H1 (cell line): ENCODE data around the gene STIM1. TPM values are rescaled to one million over a fixed set of nuclear protein-coding genes. Genes with fewer than 3 reads are reported as not detected.

Experiments
- CTCF ChIA-PET: fragments of 300-600 bp; sonication (Branson Sonifier 250); formaldehyde crosslinking; loops from one replicate; lab custom pipeline; 2021; ENCODE audit not compliant: partially characterized antibody; lab: Charles Lee
- POLR2A ChIA-PET: fragments of 300-600 bp; sonication (Branson Sonifier 250); formaldehyde crosslinking; loops from one replicate; lab custom pipeline; 2021; ENCODE audit warnings: inconsistent platforms; ENCODE audit not compliant: partially characterized antibody; lab: Charles Lee
- DNase-seq, 2 experiments: peaks; one replicate each; pipeline versions ENCODE4 v3.0.0 to v3.0.0-alpha.2; 2010 to 2022; ENCODE audit warnings: low spot score in 2 of 2, low read depth in 1 of 2, mixed read lengths in 1 of 2
- FAIRE-seq: peaks from 2 replicates; lab custom pipeline; 2011; peaks lifted over from hg19 to GRCh38; lab: Jason Lieb, UNC
- H2AFZ ChIP-seq: 2 replicates; pipeline ENCODE4 v1.8.1; 2012; ENCODE audit warnings: low read length, inconsistent platforms
- H2AK5ac ChIP-seq: 2 replicates; pipeline ENCODE4 v1.6.1; 2013; ENCODE audit warnings: low read depth, low read length
- H2BK120ac ChIP-seq: replicated peaks from 2 replicates; pipeline ENCODE3; 2013; ENCODE audit warnings: low read depth, low read length, inconsistent platforms
- H2BK12ac ChIP-seq: 2 replicates; pipeline ENCODE4 v1.6.1; 2013; ENCODE audit warnings: low read depth, low read length
- H2BK15ac ChIP-seq: 2 replicates; pipeline ENCODE4 v1.6.1; 2013; ENCODE audit warnings: low read length
- H2BK20ac ChIP-seq: 2 replicates; pipeline ENCODE4 v1.6.1; 2013; ENCODE audit warnings: low read length
- H2BK5ac ChIP-seq: 2 replicates; pipeline ENCODE4 v1.6.1; 2013; ENCODE audit warnings: low read depth, low read length
- H3K14ac ChIP-seq: 2 replicates; pipeline ENCODE4 v1.6.1; 2013; ENCODE audit warnings: inconsistent platforms; ENCODE audit not compliant: insufficient read length
- H3K18ac ChIP-seq: 2 replicates; pipeline ENCODE4 v1.6.1; 2013; ENCODE audit warnings: low read length; ENCODE audit errors: extremely low read depth
- H3K23ac ChIP-seq: 2 replicates; pipeline ENCODE4 v1.6.1; 2013; ENCODE audit warnings: inconsistent platforms; ENCODE audit not compliant: insufficient read length
- H3K23me2 ChIP-seq: 2 replicates; pipeline ENCODE4 v1.6.1; 2013; ENCODE audit warnings: low read depth, low read length
- H3K27ac ChIP-seq: 2 replicates; pipeline ENCODE4 v1.6.1; 2011; ENCODE audit warnings: low read depth, low read length, inconsistent platforms
- H3K27me3 ChIP-seq, 4 experiments: replicated peaks in 1 of 4; 1 replicate in 1 of 4; 2 replicates in 3 of 4; pipeline versions ENCODE4 v1.6.1 to v1.8.1; 2011 to 2013; ENCODE audit warnings: low read length in 3 of 4, mild to moderate bottlenecking in 3 of 4, inconsistent platforms in 2 of 4, mixed read lengths in 2 of 4, moderate library complexity in 1 of 4; ENCODE audit not compliant: control insufficient read depth in 3 of 4, insufficient read depth in 3 of 4; ENCODE audit errors: extremely low read depth in 1 of 4
- H3K36me3 ChIP-seq, 4 experiments: 2 replicates each; pipeline versions ENCODE4 v1.6.1 to v1.8.1; 2011 to 2013; ENCODE audit warnings: mild to moderate bottlenecking in 4 of 4, low read length in 3 of 4, moderate library complexity in 2 of 4, control low read depth in 1 of 4, inconsistent platforms in 1 of 4; ENCODE audit not compliant: insufficient read depth in 4 of 4, control insufficient read depth in 2 of 4
- H3K4ac ChIP-seq: replicated peaks from 2 replicates; pipeline ENCODE3; 2013; ENCODE audit warnings: low read length, low read depth, mixed read lengths, inconsistent platforms; ENCODE audit not compliant: insufficient read length
- H3K4me1 ChIP-seq, 4 experiments: replicated peaks in 1 of 4; 1 replicate in 1 of 4; 2 replicates in 3 of 4; pipeline versions ENCODE4 v1.6.1 to v1.8.1; 2011 to 2013; ENCODE audit warnings: low read length in 3 of 4, inconsistent platforms in 2 of 4, mixed read lengths in 1 of 4; ENCODE audit not compliant: insufficient read depth in 4 of 4, control insufficient read depth in 3 of 4
- H3K4me2 ChIP-seq, 2 experiments: 2 replicates each; pipeline versions ENCODE4 v1.6.1 to v1.8.1; 2011 to 2013; ENCODE audit warnings: low read depth in 2 of 2, low read length in 2 of 2, control low read depth in 1 of 2, inconsistent platforms in 1 of 2, mild to moderate bottlenecking in 1 of 2; ENCODE audit not compliant: insufficient read depth in 1 of 2
- H3K4me3 ChIP-seq, 4 experiments: fragments of 200-600, 300-600 bp in 1 of 4; sonication (generic), shearing (Covaris generic), sonication (Bioruptor Twin) in 1 of 4; 2 replicates each; pipeline versions ENCODE4 v1.5.1 to v1.8.1; 2011 to 2016; ENCODE audit warnings: low read length in 4 of 4, low read depth in 3 of 4, control low read depth in 2 of 4, inconsistent platforms in 2 of 4, mild to moderate bottlenecking in 2 of 4, mixed read lengths in 1 of 4, moderate library complexity in 1 of 4; ENCODE audit not compliant: insufficient read depth in 2 of 4; ENCODE audit errors: extremely low read depth in 1 of 4
- H3K56ac ChIP-seq: replicated peaks from 2 replicates; pipeline ENCODE3; 2013; ENCODE audit warnings: low read depth, mild to moderate bottlenecking, mixed read lengths, low read length, inconsistent platforms; ENCODE audit not compliant: insufficient read length
- H3K79me1 ChIP-seq: 2 replicates; pipeline ENCODE4 v1.6.1; 2013; ENCODE audit warnings: low read depth, low read length, control low read depth
- H3K79me2 ChIP-seq, 2 experiments: 2 replicates each; pipeline versions ENCODE4 v1.6.1 to v1.8.1; 2012 to 2013; ENCODE audit warnings: low read length in 2 of 2, mild to moderate bottlenecking in 2 of 2, inconsistent platforms in 1 of 2; ENCODE audit not compliant: insufficient read depth in 2 of 2, control insufficient read depth in 1 of 2
- H3K9ac ChIP-seq, 4 experiments: replicated peaks in 1 of 4; 1 replicate in 1 of 4; 2 replicates in 3 of 4; pipeline versions ENCODE4 v1.6.1 to v1.8.1; 2011 to 2013; ENCODE audit warnings: low read depth in 3 of 4, low read length in 3 of 4, control low read depth in 2 of 4, mild to moderate bottlenecking in 2 of 4, moderate library complexity in 2 of 4, inconsistent platforms in 1 of 4; ENCODE audit errors: extremely low read depth in 1 of 4
- H3K9me3 ChIP-seq, 2 experiments: 2 replicates each; pipeline versions ENCODE4 v1.6.1 to v1.8.1; 2012 to 2013; ENCODE audit warnings: mild to moderate bottlenecking in 2 of 2, moderate library complexity in 2 of 2, control low read depth in 1 of 2, inconsistent platforms in 1 of 2, low read depth in 1 of 2, low read length in 1 of 2, mixed read lengths in 1 of 2; ENCODE audit not compliant: insufficient read depth in 2 of 2
- H4K20me1 ChIP-seq, 2 experiments: replicated peaks in 1 of 2; 2 replicates each; pipeline versions ENCODE3 to v1.8.1; 2011 to 2013; ENCODE audit warnings: inconsistent platforms in 2 of 2, low read length in 2 of 2, mild to moderate bottlenecking in 1 of 2; ENCODE audit not compliant: insufficient read depth in 2 of 2, control insufficient read depth in 1 of 2
- H4K5ac ChIP-seq: 2 replicates; pipeline ENCODE4 v1.6.1; 2013; ENCODE audit warnings: low read length, low read depth, mixed read lengths, inconsistent platforms; ENCODE audit not compliant: insufficient read length
- H4K8ac ChIP-seq: 2 replicates; pipeline ENCODE4 v1.8.0; 2013; ENCODE audit warnings: mild to moderate bottlenecking, moderate library complexity, low read length, inconsistent platforms; ENCODE audit not compliant: insufficient read depth; ENCODE audit errors: extremely low read depth
- H4K91ac ChIP-seq: replicated peaks from 2 replicates; pipeline ENCODE3; 2013; ENCODE audit warnings: low read length, mixed read lengths, inconsistent platforms; ENCODE audit not compliant: insufficient read length
- WGBS, 2 experiments: shearing (Covaris generic) in 1 of 2; methylation state at CpG; one replicate each; pipeline versions ENCODE4 v1.1.6 to v1.1.7; 2013 to 2015; ENCODE audit warnings: low lambda C conversion rate in 2 of 2, mixed read lengths in 2 of 2, inconsistent platforms in 1 of 2, low coverage in 1 of 2, missing lambda C conversion rate in 1 of 2; ENCODE audit not compliant: insufficient replicate concordance in 2 of 2, insufficient coverage in 1 of 2, insufficient read length in 1 of 2; ENCODE audit errors: extremely low coverage in 1 of 2, missing lambda C conversion rate in 1 of 2; 5-methylcytosine and 5-hydroxymethylcytosine counted together
- polyA plus RNA-seq, 7 experiments: library from polyadenylated mRNA; depleted of rRNA in 3 of 7; stranded (reverse) in 5 of 7; unstranded in 2 of 7; fragments of >200 nt in 5 of 7; fragments of 200-250 nt in 2 of 7; gene quantifications; 1 replicate in 5 of 7; 2 replicates in 1 of 7; 4 replicates in 1 of 7; pipeline versions ENCODE4 v1.2.1 to v1.2.3, GENCODE V29; 2011 to 2013; ENCODE audit warnings: missing spikeins in 2 of 7, mixed read lengths in 2 of 7
- total RNA-seq: library from RNA; stranded (reverse); fragmentation: NEBNext Ultra II Directional; extraction: Animal tissue kit (Norgen Biotek cat#: 25700); gene quantifications from 2 replicates; pipeline ENCODE4 v1.2.1, GENCODE V29; 2021

The STIM1 gene
- total and polyA plus RNA-seq, 2 of the 8 experiments (the other 6 are each of a cell fraction or from before 2014, with no cell fraction given), result 11.1 to 12.2 TPM

DNA sequence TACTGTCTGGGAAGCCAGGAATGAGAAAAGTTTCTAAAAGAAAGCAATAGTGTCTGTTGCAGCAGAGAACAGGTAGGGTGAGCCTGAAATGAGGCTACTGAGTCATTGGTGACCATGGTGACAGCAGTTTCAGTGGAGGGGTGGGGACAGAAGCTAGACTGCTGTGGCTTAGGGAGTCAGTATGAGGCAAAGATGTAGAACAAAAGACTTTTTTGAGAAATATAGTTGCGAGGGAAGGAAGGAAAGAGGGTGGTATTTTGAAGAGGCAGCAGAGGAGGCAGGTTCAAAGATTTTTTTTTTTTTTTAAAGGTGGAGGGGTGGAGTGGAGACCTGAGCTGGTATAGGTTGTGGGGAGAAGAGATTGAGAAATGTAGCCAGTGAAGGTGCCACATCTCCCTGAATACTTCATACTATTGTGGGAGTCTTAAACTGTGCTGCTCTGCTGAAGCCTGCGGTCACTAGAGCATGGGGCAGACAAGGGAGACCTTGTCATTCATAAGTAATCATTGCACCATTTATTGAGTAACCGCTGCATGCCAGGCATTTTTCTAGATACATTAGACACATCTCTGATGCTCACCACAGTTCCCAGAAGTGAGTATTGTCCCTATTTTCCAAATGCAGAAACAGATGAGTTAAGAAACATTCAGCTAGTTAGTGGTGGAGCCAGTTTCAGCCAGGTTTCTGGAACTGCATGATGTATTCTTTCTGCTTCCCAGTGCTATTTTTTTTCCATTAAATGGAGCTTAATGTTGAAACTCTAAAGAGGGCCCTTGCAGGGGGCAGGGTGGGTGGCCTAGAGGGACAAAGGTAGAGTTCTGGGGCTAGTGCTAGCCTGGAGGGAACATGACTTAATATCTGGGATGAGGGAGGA is 49.9 kb downstream of the STIM1 start:
- Histone ChIP-seq H4K91ac (no peak overlapping the region), H4K20me1 (peaks cover 0 to 2% of the 10 kb centered on the region in 2 experiments), H2BK20ac (no peak overlapping the region), H2BK12ac (no peak overlapping the region), H3K4ac (no peak overlapping the region), H3K23ac (no peak overlapping the region), H3K4me2 (no peak overlapping the region), H3K79me1 (peaks cover 3% of the 10 kb centered on the region; the same call in 1 of the 2 replicates), H3K27me3 (no peaks in the 10 kb centered on the region), H3K27ac (no peak overlapping the region), H4K8ac (no peak overlapping the region), H3K56ac (no peak overlapping the region), H3K4me1 (peaks cover 0 to 5% (median 0%) of the 10 kb centered on the region in 4 experiments; a peak in 1 of 7 replicates), H2AK5ac (no peak overlapping the region), H3K23me2 (no peaks in the 10 kb centered on the region), H2BK120ac (no peak overlapping the region), H3K9me3 (peaks cover 2 to 3% of the 10 kb centered on the region in 2 experiments; a peak in 2 of 4 replicates), H3K4me3 (no peak overlapping the region), H3K18ac (no peak overlapping the region), H3K9ac (no peak overlapping the region), H2AFZ (no peak overlapping the region), H4K5ac (no peak overlapping the region), H3K14ac (no peak overlapping the region), H2BK15ac (no peak overlapping the region), H3K36me3 (no peaks in the 10 kb centered on the region), H3K79me2 (no peaks in the 10 kb centered on the region), H2BK5ac (no peak overlapping the region)
- POLR2A ChIA-PET, result no interaction called here
- CTCF ChIA-PET, result interaction anchor here (1.1 to 1.6 kb wide), 3 partner anchors 9 to 51 kb away, joined by 3 read pairs; no protein-coding TSS in a partner anchor
- DNase-seq (no peak), FAIRE-seq (no peak)
- 92 to 100% methylated on average over 1 to 3 of the region's 3 CpGs for WGBS, 2 experiments
